ENCODE results near the gene UGT1A10.

The UGT1A10 gene

GRCh38 chr2:233789554-233789953 is 153.3 kb downstream of the UGT1A10 start:
- DNase-seq = no peak

- DNase-seq = no peak
These were observed 155.1 kb downstream of the UGT1A10 start for GRCh38 chr2:233791151-233791882.

- DNase-seq = no peak
These were observed 155.7 kb downstream of the UGT1A10 start for GRCh38 chr2:233791883-233792329.

- DNase-seq = no peak
These were observed 156.5 kb downstream of the UGT1A10 start for GRCh38 chr2:233792720-233793119.

- DNase-seq = no peak
These were observed 157.3 kb downstream of the UGT1A10 start for GRCh38 chr2:233793465-233794127.

GRCh38 chr2:233794128-233794658 is 157.9 kb downstream of the UGT1A10 start:
- DNase-seq = no peak

GRCh38 chr2:233795735-233796171 is 159.5 kb downstream of the UGT1A10 start:
- no peak for DNase-seq

- no peak for DNase-seq
These were observed 160.0 kb downstream of the UGT1A10 start for GRCh38 chr2:233796254-233796653.

- DNase-seq = no peak
These were observed 162.3 kb downstream of the UGT1A10 start for GRCh38 chr2:233798335-233799086.

GRCh38 chr2:233799087-233799665 is 162.9 kb downstream of the UGT1A10 start:
- DNase-seq = no peak

GRCh38 chr2:233799716-233800115 is 163.5 kb downstream of the UGT1A10 start:
- no peak for DNase-seq

GRCh38 chr2:233800208-233800607 is 164.0 kb downstream of the UGT1A10 start:
- DNase-seq = no peak

GRCh38 chr2:233801357-233802131 is 165.3 kb downstream of the UGT1A10 start:
- DNase-seq = peak; percentile 5

GRCh38 chr2:233802132-233802815 is 166.0 kb downstream of the UGT1A10 start:
- DNase-seq = no peak

GRCh38 chr2:233803292-233803911 is 167.2 kb downstream of the UGT1A10 start:
- DNase-seq = no peak

GRCh38 chr2:233803994-233804393 is 167.7 kb downstream of the UGT1A10 start:
- DNase-seq = no peak

GRCh38 chr2:233807215-233807865 is 171.1 kb downstream of the UGT1A10 start:
- no peak for DNase-seq

GRCh38 chr2:233807966-233808935 is 172.0 kb downstream of the UGT1A10 start:
- DNase-seq = no peak

GRCh38 chr2:233810385-233810784 is 174.1 kb downstream of the UGT1A10 start:
- DNase-seq = no peak

Measured in activated CD4-positive, alpha-beta T cell treated with anti-CD3 and anti-CD28 coated beads, Interleukin-2, amount 50 U/mL, for 16 hours (primary cell).